Smooth muscle cell (in vitro differentiated cells): Measurements from ENCODE around the gene COG5. TPM values are rescaled to one million over a fixed set of nuclear protein-coding genes. Genes with fewer than 3 reads are reported as not detected.

Source experiments
- DNase-seq: peaks from one replicate; lab custom pipeline; 2025; ENCODE audit not compliant: unreplicated experiment; lab: John Stamatoyannopoulos, UW
- H2AFZ ChIP-seq: fragments of 200-600 bp; sonication (generic); 2 replicates; pipeline ENCODE4 v1.6.0; 2016; ENCODE audit warnings: antibody characterized with exemption, low read depth, mild to moderate bottlenecking
- H3F3A ChIP-seq: fragments of 200-600 bp; sonication (generic); 2 replicates; pipeline ENCODE4 v1.6.0; 2017; ENCODE audit warnings: antibody characterized with exemption, low read depth
- H3K27ac ChIP-seq: fragments of 200-600 bp; sonication (generic); 2 replicates; pipeline ENCODE4 v1.5.1; 2016; ENCODE audit warnings: low read depth, mild to moderate bottlenecking
- H3K27me3 ChIP-seq: fragments of 200-600 bp; sonication (generic); 2 replicates; pipeline ENCODE4 v1.6.1; 2016; ENCODE audit warnings: low read depth, mild to moderate bottlenecking
- H3K36me3 ChIP-seq: fragments of 200-600 bp; sonication (generic); 2 replicates; pipeline ENCODE4 v1.5.1; 2016; ENCODE audit warnings: low read depth
- H3K4me1 ChIP-seq: fragments of 200-600 bp; sonication (generic); 2 replicates; pipeline ENCODE4 v1.5.1; 2016; ENCODE audit warnings: low read depth
- H3K4me2 ChIP-seq: fragments of 200-600 bp; sonication (generic); 2 replicates; pipeline ENCODE4 v1.6.0; 2016; ENCODE audit warnings: mild to moderate bottlenecking
- H3K4me3 ChIP-seq: fragments of 200-600 bp; sonication (generic); 2 replicates; pipeline ENCODE4 v1.5.1; 2016; ENCODE audit warnings: mild to moderate bottlenecking
- H3K79me2 ChIP-seq: fragments of 200-600 bp; sonication (generic); 2 replicates; pipeline ENCODE4 v1.6.0; 2016; ENCODE audit warnings: low read depth, mild to moderate bottlenecking
- H3K9ac ChIP-seq: fragments of 200-600 bp; sonication (generic); 2 replicates; pipeline ENCODE4 v1.6.0; 2016; ENCODE audit warnings: low read depth
- H3K9me3 ChIP-seq: fragments of 200-600 bp; sonication (generic); replicated peaks from 2 replicates; pipeline ENCODE4 v1.5.1; 2016; ENCODE audit warnings: low read depth
- H4K20me1 ChIP-seq: fragments of 200-600 bp; sonication (generic); 2 replicates; pipeline ENCODE4 v1.6.0; 2016; ENCODE audit warnings: low read depth
- WGBS: methylation state at CpG from one replicate; pipeline ENCODE4 v1.1.7; 2016; ENCODE audit warnings: low lambda C conversion rate; 5-methylcytosine and 5-hydroxymethylcytosine counted together
- polyA plus RNA-seq: library from polyadenylated mRNA; unstranded; fragments of >200 nt; fragmentation: Nextera tagmentation; extraction: Ambion mirVana; gene quantifications from 2 replicates; pipeline ENCODE4 v1.2.1, GENCODE V29; 2016
- total RNA-seq: library from RNA; depleted of rRNA; stranded (reverse); fragments of >200 nt; gene quantifications from 2 replicates; pipeline ENCODE4 v1.2.3, GENCODE V29; 2014
- TF ChIP-seq, protein P1 (sequence below): fragments of 200-600 bp; sonication (generic); IDR thresholded peaks from 2 replicates; pipeline ENCODE4 v1.5.1; 2017; ENCODE audit warnings: borderline replicate concordance, mild to moderate bottlenecking, antibody characterized with exemption; ENCODE audit not compliant: insufficient read depth, poor library complexity, severe bottlenecking

The COG5 gene
- total and polyA plus RNA-seq, 2 experiments from 2014 or later, result 24.3 to 44.3 TPM

DNA sequence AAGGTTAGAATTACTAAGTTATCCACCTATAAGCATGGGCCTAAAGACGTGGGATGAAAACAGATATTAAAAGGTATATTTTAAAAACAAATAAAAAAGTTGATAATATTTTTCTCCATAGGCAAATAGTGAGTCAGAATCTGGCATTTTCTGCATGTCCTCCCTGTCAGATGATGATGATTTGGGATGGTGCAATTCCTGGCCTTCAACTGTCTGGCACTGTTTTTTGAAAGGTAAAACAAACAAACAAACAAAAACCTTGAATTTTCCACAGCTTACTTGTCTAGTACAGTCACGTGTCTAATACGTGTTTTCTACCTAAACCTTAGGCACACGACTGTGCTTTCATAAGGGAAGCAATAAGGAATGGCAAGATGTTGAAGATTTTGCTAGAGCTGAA lies 377.5 kb downstream of the COG5 start:
- H2AFZ ChIP-seq, result no peak overlapping the region
- no peak overlapping the region for H3K4me2 ChIP-seq
- H3K4me3 ChIP-seq, result no peak overlapping the region
- no peak overlapping the region for H3K27ac ChIP-seq
- no peaks in the 10 kb centered on the region for H3K27me3 ChIP-seq
- no peak for DNase-seq
- H4K20me1 ChIP-seq, result peaks cover 48% of the 10 kb centered on the region
- H3K9ac ChIP-seq, result no peak overlapping the region
- TF ChIP-seq, protein P1, sequence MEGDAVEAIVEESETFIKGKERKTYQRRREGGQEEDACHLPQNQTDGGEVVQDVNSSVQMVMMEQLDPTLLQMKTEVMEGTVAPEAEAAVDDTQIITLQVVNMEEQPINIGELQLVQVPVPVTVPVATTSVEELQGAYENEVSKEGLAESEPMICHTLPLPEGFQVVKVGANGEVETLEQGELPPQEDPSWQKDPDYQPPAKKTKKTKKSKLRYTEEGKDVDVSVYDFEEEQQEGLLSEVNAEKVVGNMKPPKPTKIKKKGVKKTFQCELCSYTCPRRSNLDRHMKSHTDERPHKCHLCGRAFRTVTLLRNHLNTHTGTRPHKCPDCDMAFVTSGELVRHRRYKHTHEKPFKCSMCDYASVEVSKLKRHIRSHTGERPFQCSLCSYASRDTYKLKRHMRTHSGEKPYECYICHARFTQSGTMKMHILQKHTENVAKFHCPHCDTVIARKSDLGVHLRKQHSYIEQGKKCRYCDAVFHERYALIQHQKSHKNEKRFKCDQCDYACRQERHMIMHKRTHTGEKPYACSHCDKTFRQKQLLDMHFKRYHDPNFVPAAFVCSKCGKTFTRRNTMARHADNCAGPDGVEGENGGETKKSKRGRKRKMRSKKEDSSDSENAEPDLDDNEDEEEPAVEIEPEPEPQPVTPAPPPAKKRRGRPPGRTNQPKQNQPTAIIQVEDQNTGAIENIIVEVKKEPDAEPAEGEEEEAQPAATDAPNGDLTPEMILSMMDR, result no peak
- H3K36me3 ChIP-seq, result peaks cover 41% of the 10 kb centered on the region
- H3F3A ChIP-seq, result no peaks in the 10 kb centered on the region
- 94% methylated on average over 4 of the region's 4 CpGs for WGBS
- peaks cover 10% of the 10 kb centered on the region for H3K79me2 ChIP-seq
- H3K4me1 ChIP-seq, result no peaks in the 10 kb centered on the region
- no peaks in the 10 kb centered on the region for H3K9me3 ChIP-seq

DNA sequence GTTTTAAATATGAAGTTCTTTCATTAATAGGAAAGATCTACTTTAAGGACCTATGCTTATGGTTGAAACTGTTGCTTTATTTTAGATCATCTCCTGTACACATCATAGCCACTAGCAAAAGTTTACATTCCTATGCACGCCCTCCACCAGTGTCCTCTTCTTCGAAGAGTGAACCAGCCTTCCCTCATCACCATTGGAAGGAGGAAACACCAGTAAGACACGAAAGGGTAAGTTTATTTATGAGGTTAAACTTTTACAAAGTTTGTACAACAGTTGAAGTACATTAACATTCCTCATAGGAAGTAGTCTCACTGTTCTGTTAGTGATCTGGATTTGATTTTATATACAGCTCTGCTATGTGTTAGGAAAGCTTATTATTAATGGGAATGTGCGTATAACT lies 378.0 kb downstream of the COG5 start:
- no peaks in the 10 kb centered on the region for H3K9me3 ChIP-seq
- no peak overlapping the region for H3K4me3 ChIP-seq
- peaks cover 14% of the 10 kb centered on the region for H3K79me2 ChIP-seq
- no peaks in the 10 kb centered on the region for H3K4me1 ChIP-seq
- no peaks in the 10 kb centered on the region for H3K27me3 ChIP-seq
- H3F3A ChIP-seq, result no peaks in the 10 kb centered on the region
- H3K9ac ChIP-seq, result no peak overlapping the region
- no peak for DNase-seq
- 79% methylated on average over 4 of the region's 4 CpGs for WGBS
- TF ChIP-seq, protein P1, result no peak
- no peak overlapping the region for H3K4me2 ChIP-seq
- H3K36me3 ChIP-seq, result peaks cover 37% of the 10 kb centered on the region
- no peak overlapping the region for H2AFZ ChIP-seq
- H4K20me1 ChIP-seq, result peaks cover 50% of the 10 kb centered on the region
- H3K27ac ChIP-seq, result no peak overlapping the region

DNA sequence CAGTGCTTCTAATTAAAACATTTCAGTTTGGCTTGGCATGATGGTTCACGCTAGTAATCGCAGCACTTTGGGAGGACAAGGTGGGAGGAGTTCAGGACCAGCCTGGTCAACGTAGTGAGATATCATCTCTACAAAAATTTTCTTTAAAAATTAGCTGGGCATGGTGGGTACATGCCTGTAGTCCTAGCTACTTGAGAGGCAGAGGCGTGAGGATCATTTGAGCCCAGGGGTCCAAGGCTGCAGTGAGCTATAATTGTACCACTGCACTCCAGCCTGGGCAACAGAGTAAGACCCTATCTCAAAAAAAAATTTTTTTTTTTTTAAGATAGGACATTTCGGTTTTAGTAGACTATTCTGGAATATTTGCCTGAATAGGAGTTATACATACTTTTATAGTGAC lies 382.5 kb downstream of the COG5 start:
- Histone ChIP-seq H4K20me1 (peaks cover 83% of the 10 kb centered on the region), H3K27ac (no peak overlapping the region), H3F3A (no peaks in the 10 kb centered on the region), H3K27me3 (no peaks in the 10 kb centered on the region), H2AFZ (no peak overlapping the region), H3K9ac (no peak overlapping the region), H3K36me3 (peaks cover 15% of the 10 kb centered on the region), H3K9me3 (no peaks in the 10 kb centered on the region), H3K4me2 (no peak overlapping the region), H3K79me2 (peaks cover 53% of the 10 kb centered on the region), H3K4me3 (no peak overlapping the region), H3K4me1 (no peaks in the 10 kb centered on the region)
- WGBS, result 94% methylated on average over 5 of the region's 5 CpGs
- TF ChIP-seq, protein P1, result no peak
- no peak for DNase-seq

DNA sequence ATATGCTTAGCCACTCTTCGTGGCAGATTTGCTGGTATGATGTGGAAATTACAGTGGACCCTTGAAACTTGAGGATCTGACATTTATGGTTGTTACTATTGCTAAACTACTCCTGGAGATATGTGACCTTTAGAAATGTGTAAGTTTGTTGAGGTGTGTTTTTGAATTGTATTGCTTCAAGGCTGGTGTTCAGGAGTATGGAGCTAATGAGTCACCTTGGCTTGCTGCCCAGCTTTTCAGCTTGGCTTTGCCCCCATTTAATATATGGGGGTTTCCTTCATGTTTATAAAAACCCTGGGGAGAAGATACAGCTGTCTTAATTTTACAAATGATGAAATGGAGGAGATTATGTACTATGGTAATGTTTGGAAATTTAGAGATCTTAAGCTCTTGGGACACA lies 383.3 kb downstream of the COG5 start:
- no peak overlapping the region for H2AFZ ChIP-seq
- TF ChIP-seq, protein P1, result no peak
- H3K9ac ChIP-seq, result no peak overlapping the region
- no peak for DNase-seq
- H3K27me3 ChIP-seq, result no peaks in the 10 kb centered on the region
- H4K20me1 ChIP-seq, result peaks cover 89% of the 10 kb centered on the region
- H3F3A ChIP-seq, result no peaks in the 10 kb centered on the region
- no peaks in the 10 kb centered on the region for H3K4me1 ChIP-seq
- 85% methylated on average over 1 of the region's 1 CpG for WGBS
- H3K27ac ChIP-seq, result no peak overlapping the region
- H3K9me3 ChIP-seq, result no peaks in the 10 kb centered on the region
- no peak overlapping the region for H3K4me2 ChIP-seq
- no peak overlapping the region for H3K4me3 ChIP-seq
- peaks cover 7% of the 10 kb centered on the region for H3K36me3 ChIP-seq
- H3K79me2 ChIP-seq, result peaks cover 60% of the 10 kb centered on the region
